ENCODE measurements around the gene ZNG1F.
"Not testable (repeated sequence)": the region's sequence is repeated elsewhere in the genome, so short reads cannot be mapped to it uniquely, and the experiment has no call there.

GRCh38 chr9:41236486-41237109 is 47.5 kb upstream of the ZNG1F start:
- not testable (repeated sequence) for TF ChIP-seq EZH2phosphoT487 (IDR thresholded peaks at IDR 0.05; ENCODE audit: borderline replicate concordance, low read depth, low read length); CTCF (conservative IDR thresholded peaks at IDR 0.05; ENCODE audit: low read length)

Measured in OCI-LY7 (cell line).